Psoas muscle (tissue), 8 donors: ENCODE measurements around the gene SLC39A13. TPM values are rescaled to one million over a fixed set of nuclear protein-coding genes. Genes with fewer than 3 reads are reported as not detected.
"Not testable (repeated sequence)": the region's sequence is repeated elsewhere in the genome, so short reads cannot be mapped to it uniquely, and the experiment has no call there.

Source experiments
- ATAC-seq, 4 donors: fragments of 200-7000 bp; cut with Tn5 transposase; one replicate each; pipeline ENCODE4 v1.9.1; 2020; ENCODE audit warnings: moderate library complexity in 3 of 4, mild to moderate bottlenecking in 2 of 4
- DNase-seq, 2 donors: peaks; one replicate each; pipeline ENCODE4 v3.0.0-alpha.2; 2020
- H3K27ac ChIP-seq: fragments of 200-600 bp; one replicate; pipeline ENCODE4 v1.8.0; 2022
- H3K27me3 ChIP-seq, 3 donors: fragments of 200-600 bp in 1 of 3; one replicate each; pipeline versions ENCODE4 v1.6.1 to v1.8.0; 2013 to 2022; ENCODE audit warnings: low read length in 2 of 3, mild to moderate bottlenecking in 2 of 3, moderate library complexity in 1 of 3; ENCODE audit not compliant: insufficient read depth in 3 of 3
- H3K36me3 ChIP-seq, 2 donors: fragments of 200-600 bp in 1 of 2; one replicate each; pipeline versions ENCODE4 v1.6.1 to v1.8.0; 2013 to 2022; ENCODE audit warnings: low read depth in 1 of 2, mild to moderate bottlenecking in 1 of 2, moderate library complexity in 1 of 2; ENCODE audit not compliant: insufficient read depth in 1 of 2
- H3K4me1 ChIP-seq: fragments of 200-600 bp; one replicate; pipeline ENCODE4 v1.8.0; 2022
- H3K4me3 ChIP-seq: fragments of 200-600 bp; one replicate; pipeline ENCODE4 v1.8.0; 2022; ENCODE audit warnings: mild to moderate bottlenecking
- H3K9me3 ChIP-seq: fragments of 200-600 bp; one replicate; pipeline ENCODE4 v1.8.0; 2022
- WGBS, 3 donors: extraction: QIAGEN DNeasy Blood & Tissue Kit; methylation state at CpG; one replicate each; pipeline versions ENCODE4 v1.1.6 to v1.1.7; 2013; 5-methylcytosine and 5-hydroxymethylcytosine counted together
- intact Hi-C, 2 donors: fragments of 100-400 bp; cut with DNase I; formaldehyde crosslinking; loops; one replicate each; pipeline versions ENCODE4 v1.11.0 to v1.14.2; 2022
- polyA plus RNA-seq, 3 donors: library from polyadenylated mRNA; stranded (reverse); fragments of 200-250 nt; gene quantifications; one replicate each; pipeline ENCODE4 v1.2.3, GENCODE V29; 2013
- total RNA-seq, 4 donors: library from RNA; stranded (reverse); fragmentation: NEBNext Ultra II Directional in 2 of 4; extraction: Animal tissue kit (Norgen Biotek cat#: 25700) in 2 of 4; gene quantifications; one replicate each; pipeline versions ENCODE4 v1.2.1 to v1.2.4, GENCODE V29; 2021 to 2023
- TF ChIP-seq, protein P1 (sequence below): fragments of 200-600 bp; IDR thresholded peaks from one replicate; pipeline ENCODE4 v1.8.0; 2022; ENCODE audit warnings: antibody characterized with exemption
- donor health status: healthy with polysubstance abuse.
- donor health status: DM: no; HTN: no; CAD: no; lungs with moderate emphysema.
- donor health status: Bipolar disorder and iron deficiency.
- donor health status: healthy.
- donor health status: DM: yes; HTN: yes; CAD: no.
- donor health status: DM: no; HTN: no; CAD: no.
- donor health status: DM: no; HTN: no; CAD: no.
- donor health status: DM: yes; HTN: yes; CAD: no.

Gene SLC39A13
- total and polyA plus RNA-seq, 7 donors, result 14.7 to 35.3 (median 26.9) TPM

DNA sequence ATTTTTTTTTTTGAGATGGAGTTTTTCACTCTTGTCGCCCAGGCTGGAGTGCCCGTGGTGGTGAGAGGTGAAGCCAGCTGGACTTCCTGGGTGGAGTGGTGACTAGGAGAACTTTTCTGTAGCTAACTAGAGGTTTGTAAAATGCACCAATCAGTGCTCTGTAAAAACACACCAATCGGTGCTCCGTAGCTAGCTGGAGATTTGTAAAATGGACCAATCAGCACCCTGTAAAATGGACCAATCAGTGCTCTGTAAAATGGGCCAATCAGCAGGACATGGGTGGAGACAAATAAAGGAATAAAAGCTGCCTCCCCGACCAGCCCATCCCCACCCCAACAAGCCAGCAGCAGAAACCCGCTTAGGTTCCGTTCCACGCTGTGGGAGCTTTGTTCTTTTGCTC lies 45.0 kb downstream of the SLC39A13 start:
- Histone ChIP-seq H3K36me3 (no peaks in the 10 kb centered on the region), H3K4me3 (no peak overlapping the region), H3K27me3 (no peaks in the 10 kb centered on the region), H3K27ac (no peak overlapping the region), H3K9me3 (no peaks in the 10 kb centered on the region), H3K4me1 (peaks cover 4% of the 10 kb centered on the region)
- TF ChIP-seq, protein P1, sequence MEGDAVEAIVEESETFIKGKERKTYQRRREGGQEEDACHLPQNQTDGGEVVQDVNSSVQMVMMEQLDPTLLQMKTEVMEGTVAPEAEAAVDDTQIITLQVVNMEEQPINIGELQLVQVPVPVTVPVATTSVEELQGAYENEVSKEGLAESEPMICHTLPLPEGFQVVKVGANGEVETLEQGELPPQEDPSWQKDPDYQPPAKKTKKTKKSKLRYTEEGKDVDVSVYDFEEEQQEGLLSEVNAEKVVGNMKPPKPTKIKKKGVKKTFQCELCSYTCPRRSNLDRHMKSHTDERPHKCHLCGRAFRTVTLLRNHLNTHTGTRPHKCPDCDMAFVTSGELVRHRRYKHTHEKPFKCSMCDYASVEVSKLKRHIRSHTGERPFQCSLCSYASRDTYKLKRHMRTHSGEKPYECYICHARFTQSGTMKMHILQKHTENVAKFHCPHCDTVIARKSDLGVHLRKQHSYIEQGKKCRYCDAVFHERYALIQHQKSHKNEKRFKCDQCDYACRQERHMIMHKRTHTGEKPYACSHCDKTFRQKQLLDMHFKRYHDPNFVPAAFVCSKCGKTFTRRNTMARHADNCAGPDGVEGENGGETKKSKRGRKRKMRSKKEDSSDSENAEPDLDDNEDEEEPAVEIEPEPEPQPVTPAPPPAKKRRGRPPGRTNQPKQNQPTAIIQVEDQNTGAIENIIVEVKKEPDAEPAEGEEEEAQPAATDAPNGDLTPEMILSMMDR, result no peak
- ATAC-seq (no peak), DNase-seq (peak in 1 of 2 donors; percentile 25)
- intact Hi-C loops, result no loop called here
- WGBS, 3 donors, result 89 to 95% (median 90%) methylated on average over 8 of the region's 8 CpGs

DNA sequence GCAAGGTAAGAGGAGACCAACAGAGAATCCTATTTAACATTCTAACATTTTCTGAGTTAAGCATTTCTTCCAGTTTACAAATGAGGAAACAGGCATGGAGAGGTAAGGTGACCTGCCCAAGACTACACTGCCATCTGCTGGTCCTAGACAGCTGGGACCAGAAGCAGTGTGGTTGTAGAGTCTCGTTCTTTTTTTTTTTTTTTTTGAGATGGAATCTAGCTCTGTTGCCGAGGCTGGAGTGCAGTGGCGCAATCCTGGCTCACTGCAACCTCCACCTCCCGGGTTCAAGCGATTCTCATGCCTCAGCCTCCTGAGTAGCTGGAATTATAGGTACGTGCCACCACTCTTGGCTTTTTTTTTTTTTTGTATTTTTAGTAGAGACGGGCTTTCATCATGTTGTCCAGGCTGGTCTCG lies 45.9 kb downstream of the SLC39A13 start:
- H3K4me1 ChIP-seq, H3K27ac ChIP-seq, H3K4me3 ChIP-seq, H3K9me3 ChIP-seq, H3K36me3 ChIP-seq, H3K27me3 ChIP-seq: not testable (repeated sequence)
- ATAC-seq, result peak; percentile 68 to 84 (median 80)
- 11 to 17% (median 16%) methylated on average over 7 to 8 of the region's 8 CpGs for WGBS, 3 donors
- intact Hi-C loops, result loop anchor here (1.0 to 2.0 kb wide), 2 partner anchors 79 to 80 kb away; no protein-coding TSS in a partner anchor
- DNase-seq, result peak; percentile 73 to 85
- TF ChIP-seq, protein P1, result peak; percentile 80

DNA sequence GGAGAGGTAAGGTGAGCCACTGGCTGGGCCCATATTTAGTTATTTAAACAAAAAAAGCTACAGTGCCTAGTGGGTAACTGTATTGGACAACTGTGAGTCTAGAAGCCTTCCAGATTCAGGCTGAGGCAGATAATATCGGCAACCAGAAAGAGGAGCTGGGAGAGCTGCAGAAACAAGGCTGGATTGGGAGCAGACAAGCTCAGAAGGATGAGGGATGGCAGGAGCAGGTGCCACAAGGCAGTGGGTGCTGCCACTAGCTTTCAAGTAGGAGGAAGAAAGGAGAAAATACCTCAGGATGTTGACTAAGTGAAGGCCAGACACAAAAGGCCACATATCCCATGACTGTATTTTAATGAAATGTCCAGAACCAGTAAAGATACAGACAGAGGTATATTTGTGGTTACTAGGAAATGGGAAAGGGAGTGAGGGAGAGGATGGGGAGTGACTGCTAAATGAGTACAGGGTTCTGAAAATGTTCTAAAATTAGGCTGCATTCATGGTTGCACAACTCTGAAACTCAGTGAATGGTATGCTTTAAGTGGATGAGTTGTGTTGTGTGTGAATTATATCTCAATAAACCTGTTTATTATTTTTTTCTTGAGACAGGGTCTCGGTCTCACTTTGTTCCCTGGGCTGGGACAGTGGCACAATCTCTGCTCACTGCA lies 52.3 kb downstream of the SLC39A13 start:
- intact Hi-C loops, result no loop called here
- peak in 1 of 2 donors; percentile 16 for DNase-seq
- 94 to 97% (median 96%) methylated on average over 2 of the region's 2 CpGs for WGBS, 3 donors
- TF ChIP-seq, protein P1, result no peak
- H3K27ac ChIP-seq, result no peak overlapping the region
- H3K4me3 ChIP-seq, result no peak overlapping the region
- peaks cover 3 to 11% of the 10 kb centered on the region in 2 donors for H3K36me3 ChIP-seq
- ATAC-seq, result peak in 1 of 4 donors; percentile 22
- no peaks in the 10 kb centered on the region for H3K27me3 ChIP-seq
- H3K9me3 ChIP-seq, result no peaks in the 10 kb centered on the region
- no peaks in the 10 kb centered on the region for H3K4me1 ChIP-seq

DNA sequence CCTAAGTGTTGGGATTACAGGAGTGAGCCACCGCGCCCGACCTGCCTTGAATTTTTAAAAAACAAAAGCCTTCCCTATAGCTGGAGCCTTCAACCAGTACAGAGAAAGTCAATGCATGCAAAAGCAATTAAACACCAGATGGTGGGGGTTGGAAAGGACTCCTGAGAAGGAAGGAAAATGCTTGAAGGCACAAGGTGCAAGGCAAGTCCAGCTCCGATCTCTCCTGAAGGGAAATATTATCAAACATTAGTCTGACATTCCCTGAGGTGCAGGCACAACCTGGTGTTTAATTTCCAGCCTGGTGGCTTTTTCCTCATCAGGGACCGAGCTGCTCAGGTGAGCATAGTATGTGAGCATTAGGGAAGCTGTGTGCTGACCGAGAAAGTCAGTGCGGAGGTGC lies 53.5 kb downstream of the SLC39A13 start:
- Histone ChIP-seq H3K4me3 (no peak overlapping the region), H3K27me3 (no peaks in the 10 kb centered on the region), H3K9me3 (no peaks in the 10 kb centered on the region), H3K4me1 (peaks cover 5% of the 10 kb centered on the region), H3K27ac (no peak overlapping the region), H3K36me3 (peaks cover 3 to 11% of the 10 kb centered on the region in 2 donors)
- WGBS, 3 donors, result 93% methylated on average over 7 of the region's 7 CpGs
- DNase-seq, result no peak
- no peak for ATAC-seq
- intact Hi-C loops, result no loop called here
- TF ChIP-seq, protein P1, result no peak

DNA sequence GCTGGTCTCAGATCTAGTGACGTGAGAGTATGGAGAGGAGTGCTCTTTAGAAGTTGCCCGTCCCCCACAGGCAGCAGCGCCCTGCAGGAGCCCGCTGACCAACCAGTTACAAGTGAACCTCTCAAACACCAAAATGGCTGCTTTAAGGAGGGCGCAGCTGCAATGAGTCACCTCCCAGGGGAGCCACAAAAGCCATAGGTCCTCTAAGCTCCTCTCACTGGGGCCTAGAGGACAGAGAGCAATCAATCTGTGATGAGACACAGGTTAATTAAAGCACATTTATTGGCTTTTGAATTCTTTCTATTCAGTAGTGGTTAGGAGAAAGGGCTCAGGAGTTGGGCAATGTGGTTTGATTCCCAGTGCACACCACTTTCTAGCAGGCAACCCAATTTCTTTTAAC lies 56.1 kb downstream of the SLC39A13 start:
- TF ChIP-seq, protein P1, result no peak
- intact Hi-C loops, result no loop called here
- no peak overlapping the region for H3K4me3 ChIP-seq
- peaks cover 7% of the 10 kb centered on the region for H3K4me1 ChIP-seq
- ATAC-seq (peak in 3 of 4 donors; percentile 25 to 44 (median 42)), DNase-seq (no peak)
- 89 to 91% (median 90%) methylated on average over 5 of the region's 5 CpGs for WGBS, 3 donors
- H3K27me3 ChIP-seq, result no peaks in the 10 kb centered on the region
- no peak overlapping the region for H3K27ac ChIP-seq
- H3K9me3 ChIP-seq, result no peaks in the 10 kb centered on the region
- H3K36me3 ChIP-seq, result peaks cover 5 to 24% of the 10 kb centered on the region in 2 donors
